NCI-H345 (cell line): ENCODE results near the gene CLCN6.

Source experiments
- DNase-seq: peaks from one replicate; lab custom pipeline; 2025; lab: John Stamatoyannopoulos, UW

Gene CLCN6

GRCh38 chr1:11805422-11806306 is at the start of gene CLCN6, which contains the start of gene MTHFR:
CLCN6 (plus strand) TSS chr1:11806191; CDS start chr1:11806263, 72 bp downstream.
MTHFR (minus strand) TSS chr1:11805964; CDS start chr1:11803116, 2,848 bp downstream.
- DNase-seq = peak; percentile 100

DNA sequence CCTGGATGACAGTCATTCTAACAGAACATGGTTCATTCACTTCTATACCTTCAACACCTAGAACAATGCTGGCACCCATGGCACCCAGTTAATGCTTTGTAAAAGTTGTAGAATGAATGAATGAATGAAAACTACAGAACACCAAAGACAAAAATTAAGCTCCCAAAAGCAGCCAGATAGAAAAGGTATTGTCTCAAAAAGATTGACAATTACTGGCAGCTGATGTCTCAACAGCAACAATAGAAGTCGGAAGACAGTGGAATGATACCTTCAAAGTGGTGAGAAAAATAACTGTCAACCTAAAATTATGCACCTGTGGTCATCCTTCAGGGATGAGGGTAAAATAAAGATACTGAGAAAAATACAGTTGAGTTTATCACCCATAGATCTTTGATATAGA is 48.9 kb upstream of the CLCN6 start:
- no peak for DNase-seq

DNA sequence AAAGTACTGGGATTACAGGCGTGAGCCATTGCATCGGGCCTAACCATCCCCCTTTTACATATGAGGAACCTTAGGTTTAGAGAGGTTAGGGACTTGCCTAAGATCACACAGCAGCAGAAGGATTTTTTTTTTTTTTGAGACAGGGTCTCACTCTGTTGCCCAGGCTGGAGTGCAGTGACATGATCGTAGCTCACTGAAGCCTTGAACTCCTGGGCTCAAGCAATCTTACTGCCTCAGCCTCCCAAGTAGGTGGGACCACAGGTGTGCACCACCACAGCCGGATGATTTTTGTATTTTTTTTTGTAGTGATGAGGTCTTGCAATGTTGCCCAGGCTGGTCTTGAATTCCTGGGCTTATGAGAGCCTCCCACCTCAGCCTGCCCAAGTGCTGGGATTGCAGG is 46.2 kb upstream of the CLCN6 start:
- no peak for DNase-seq

DNA sequence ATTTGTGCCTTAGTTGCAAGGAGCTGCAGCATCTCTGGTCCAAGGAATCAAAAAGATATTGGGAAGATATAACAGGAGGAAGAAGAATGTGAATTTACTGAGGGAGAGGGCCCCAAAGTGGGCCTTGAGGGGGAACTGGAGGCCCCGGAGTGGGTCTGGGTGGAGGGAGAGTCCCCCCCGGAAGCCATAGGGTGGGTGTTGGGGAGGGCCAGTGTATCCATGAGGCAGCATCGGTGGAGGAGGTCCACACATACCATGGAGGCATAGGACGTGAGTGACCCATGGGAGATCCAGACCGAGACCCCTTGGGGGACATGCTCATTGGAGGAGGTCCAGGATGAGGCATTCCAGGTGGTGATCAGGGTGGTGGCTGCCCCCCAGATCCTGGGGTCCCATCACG is 44.7 kb upstream of the CLCN6 start:
- no peak for DNase-seq

GRCh38 chr1:11761988-11762406 is 44.0 kb upstream of the CLCN6 start, which contains the start of gene C1orf167:
C1orf167 (plus strand) TSS chr1:11762193; CDS start chr1:11764401, 2,208 bp downstream.
- no peak for DNase-seq

- DNase-seq = no peak
Measured at GRCh38 chr1:11764115-11764514, 41.9 kb upstream of the CLCN6 start.

GRCh38 chr1:11764519-11764918 is 41.5 kb upstream of the CLCN6 start:
- DNase-seq = no peak

- no peak for DNase-seq
Measured at GRCh38 chr1:11765661-11766428, 40.1 kb upstream of the CLCN6 start.

DNA sequence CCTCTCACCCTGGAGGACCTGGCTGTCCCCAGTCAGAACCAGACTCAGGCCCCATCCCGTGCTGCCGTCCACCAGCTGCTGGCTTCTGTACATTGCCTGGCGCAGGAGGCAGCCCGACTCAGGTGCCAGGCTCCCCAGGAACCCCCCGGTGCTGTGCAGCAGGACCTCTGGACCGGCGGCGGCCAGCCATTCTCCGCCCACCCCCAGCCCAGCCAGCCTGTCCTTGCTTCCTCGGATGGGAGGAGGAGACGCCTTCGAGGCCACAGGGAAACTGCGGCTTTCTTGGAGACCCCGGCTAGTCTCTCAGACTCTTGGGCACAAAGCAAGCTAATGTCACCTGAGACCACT is 39.6 kb upstream of the CLCN6 start:
- no peak for DNase-seq

DNA sequence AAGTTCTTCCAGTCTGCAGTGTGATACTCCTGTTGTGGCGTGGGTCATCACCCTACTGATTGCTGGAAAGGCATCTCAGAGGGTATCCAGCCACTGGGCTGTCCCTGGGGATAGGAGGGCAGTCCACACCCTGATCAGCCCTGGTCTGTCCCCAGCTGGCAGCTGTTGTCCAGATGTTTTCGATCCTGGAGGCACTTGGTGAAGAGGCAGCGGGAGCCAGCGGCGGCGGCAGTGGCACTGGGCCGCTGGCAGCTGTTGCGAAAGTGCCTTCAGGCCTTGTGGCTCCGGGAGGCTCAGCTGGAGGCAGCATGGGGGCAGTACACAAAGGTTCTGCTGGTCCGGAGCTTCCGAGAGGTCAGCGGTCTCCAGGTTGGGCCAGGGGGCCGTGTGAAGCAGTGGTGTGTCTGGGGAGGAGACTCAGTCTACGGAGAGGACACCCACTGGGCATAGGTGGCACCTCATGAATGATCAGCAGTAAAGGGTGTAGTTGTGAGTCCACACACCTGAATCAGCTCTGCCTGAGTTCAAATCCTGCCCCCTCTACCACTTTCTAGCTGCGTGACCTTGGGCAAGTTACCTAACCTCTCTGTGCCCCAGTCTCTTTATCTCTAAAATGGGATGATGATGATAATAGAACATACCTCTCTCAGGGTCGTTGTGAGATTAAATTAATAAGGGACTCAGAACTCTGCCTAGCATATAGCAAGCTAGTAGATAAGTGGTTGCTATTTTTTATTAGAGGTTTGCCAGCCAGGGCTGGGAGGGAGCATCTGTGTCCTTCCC is 37.9 kb upstream of the CLCN6 start:
- DNase-seq = no peak

- DNase-seq = no peak
Measured at GRCh38 chr1:11768821-11769220, 37.2 kb upstream of the CLCN6 start.

GRCh38 chr1:11769274-11769673 is 36.7 kb upstream of the CLCN6 start:
- DNase-seq = no peak

DNA sequence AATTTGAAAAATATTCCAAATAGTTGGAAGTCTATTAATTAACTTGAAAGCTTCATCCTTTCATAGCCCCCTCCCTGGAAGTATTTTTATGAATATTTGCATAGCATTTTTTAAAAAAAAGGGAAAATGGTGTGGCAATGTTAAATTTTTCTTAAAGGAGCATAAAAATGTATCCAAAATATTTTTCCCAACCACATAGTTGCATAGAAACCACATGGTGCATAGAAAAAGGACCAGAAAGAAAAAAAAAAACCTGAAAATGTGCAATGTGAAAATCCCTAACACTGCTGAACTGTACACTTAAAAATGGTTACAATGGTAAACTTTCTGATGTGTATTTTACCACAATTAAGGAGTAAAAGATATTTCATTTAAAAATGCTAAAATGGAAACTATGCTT is 36.0 kb upstream of the CLCN6 start:
- DNase-seq = no peak

- DNase-seq = no peak
Measured at GRCh38 chr1:11771481-11772043, 34.4 kb upstream of the CLCN6 start.

DNA sequence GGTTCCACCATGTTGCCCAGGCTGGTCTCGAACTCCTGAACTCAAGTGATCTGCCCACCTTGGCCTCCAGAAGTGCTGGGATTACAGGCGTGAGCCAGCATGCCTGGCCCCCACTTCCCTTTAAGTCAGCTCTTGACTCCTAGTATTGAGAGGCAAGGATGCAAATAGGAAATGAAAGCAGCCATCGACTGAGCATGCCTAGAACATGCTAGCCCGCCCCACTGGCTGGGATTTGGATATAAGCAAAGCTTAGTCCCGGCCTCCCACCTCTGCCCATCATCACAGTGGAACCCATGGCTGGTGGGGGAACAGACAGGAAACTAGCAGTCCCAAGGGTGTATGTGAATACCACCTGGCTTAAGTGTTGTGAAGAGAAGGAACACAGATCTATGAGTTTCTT is 33.5 kb upstream of the CLCN6 start:
- no peak for DNase-seq

DNA sequence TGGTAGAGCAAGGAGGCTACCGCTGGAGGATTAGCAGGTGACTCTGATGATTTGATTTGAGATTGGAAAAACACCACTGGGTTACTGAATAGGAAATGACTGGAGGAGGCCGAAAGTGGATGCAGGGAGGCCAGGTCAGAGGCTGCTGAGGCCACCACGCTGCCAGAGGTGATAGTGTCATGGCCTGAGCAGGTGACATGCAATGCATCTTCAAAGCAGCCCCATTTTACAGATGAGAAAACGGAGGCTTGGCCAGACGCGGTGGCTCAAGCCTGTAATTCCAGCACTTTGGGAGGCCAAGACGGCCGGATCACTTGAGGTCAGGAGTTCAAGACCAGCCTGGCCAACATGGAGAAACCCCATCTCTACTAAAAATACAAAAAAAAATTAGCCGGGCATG is 31.2 kb upstream of the CLCN6 start:
- DNase-seq = no peak

DNA sequence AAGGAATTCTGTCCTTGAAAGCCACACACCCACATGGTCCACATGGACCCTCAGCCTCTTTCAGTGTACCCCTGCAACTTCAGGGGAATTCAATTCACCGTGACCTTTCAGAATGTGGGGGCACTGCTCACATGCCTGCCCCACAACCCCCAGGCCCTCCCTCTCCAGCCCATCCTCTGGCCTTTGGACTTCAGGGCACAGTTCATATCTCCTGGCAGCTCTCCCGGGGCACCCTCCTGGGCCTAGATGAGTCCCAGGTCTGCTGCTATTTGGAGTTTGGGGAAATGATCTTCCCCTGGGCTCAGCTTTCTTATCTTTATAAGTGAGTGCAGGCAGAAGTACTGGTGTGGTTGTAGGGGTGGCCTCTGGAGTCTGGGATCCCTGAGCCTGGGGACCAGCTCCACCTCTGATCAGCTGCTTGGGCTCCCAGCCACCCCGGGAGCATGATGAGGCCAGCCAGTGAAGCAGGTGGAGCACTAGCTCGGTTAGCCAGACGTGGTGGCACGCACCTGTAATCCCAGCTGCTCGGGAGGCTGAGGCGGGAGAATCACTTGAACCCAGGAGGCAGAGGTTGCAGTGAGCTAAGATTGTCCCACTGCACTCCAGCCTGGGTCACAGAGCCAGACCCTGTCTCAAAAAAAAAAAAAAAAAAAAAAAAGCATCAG is 28.2 kb upstream of the CLCN6 start:
- DNase-seq = no peak

DNA sequence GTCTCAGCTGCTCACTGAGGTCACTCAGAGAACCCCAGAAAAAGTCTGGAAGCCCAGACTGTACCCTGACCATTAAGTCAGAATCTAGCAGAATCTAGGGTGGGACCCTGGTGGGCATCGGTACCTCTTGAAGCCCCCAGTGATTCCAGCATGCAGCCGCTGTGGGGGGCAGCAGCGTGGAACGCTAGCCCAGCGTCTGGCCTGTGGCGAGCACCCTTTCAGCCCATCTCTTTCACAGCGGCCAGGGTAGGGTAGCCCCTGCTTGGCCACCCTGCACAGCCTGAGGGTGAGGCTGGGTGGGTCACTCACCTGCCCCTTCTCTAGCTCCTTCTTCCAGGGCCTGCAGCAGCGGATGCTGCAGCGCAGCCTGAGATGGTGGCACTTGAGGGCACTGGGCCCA is 27.7 kb upstream of the CLCN6 start:
- no peak for DNase-seq

DNA sequence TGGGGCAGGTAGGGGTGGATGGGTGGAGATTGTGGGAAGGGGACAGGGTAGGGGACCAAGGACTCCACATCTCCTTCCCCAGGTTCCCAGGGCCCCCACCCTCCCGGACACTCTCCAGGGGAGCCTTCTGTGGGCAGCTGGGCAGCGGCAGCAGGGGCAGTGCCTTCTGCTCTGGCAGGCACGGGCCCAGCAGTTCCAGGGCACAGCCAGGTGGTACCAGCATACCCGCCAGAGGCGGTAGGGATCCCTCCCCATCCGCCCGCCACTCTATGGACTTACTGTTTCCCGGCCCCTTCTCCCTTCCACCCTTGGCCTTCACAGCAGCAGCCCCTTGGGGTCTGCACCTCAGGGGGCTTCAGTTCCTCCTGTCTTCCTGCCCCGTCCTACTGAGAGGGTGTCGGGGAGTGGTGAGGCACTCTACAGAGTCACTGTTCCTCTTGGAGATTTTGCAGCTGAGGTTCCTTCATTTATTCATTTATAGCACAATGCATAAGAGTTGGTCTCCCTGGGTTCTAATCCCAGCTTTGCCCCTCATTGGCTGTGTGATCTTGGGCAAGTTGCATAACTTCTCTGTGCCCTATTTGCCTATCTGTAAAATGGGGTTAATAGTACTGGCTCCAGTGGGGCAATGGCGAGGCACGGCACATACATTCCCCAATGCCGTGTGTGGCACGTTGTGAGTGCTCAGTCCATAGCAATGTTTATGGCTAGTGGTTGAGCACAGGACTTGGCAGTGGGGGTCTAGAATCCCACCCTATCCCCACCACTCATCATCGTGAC is 27.0 kb upstream of the CLCN6 start:
- no peak for DNase-seq

DNA sequence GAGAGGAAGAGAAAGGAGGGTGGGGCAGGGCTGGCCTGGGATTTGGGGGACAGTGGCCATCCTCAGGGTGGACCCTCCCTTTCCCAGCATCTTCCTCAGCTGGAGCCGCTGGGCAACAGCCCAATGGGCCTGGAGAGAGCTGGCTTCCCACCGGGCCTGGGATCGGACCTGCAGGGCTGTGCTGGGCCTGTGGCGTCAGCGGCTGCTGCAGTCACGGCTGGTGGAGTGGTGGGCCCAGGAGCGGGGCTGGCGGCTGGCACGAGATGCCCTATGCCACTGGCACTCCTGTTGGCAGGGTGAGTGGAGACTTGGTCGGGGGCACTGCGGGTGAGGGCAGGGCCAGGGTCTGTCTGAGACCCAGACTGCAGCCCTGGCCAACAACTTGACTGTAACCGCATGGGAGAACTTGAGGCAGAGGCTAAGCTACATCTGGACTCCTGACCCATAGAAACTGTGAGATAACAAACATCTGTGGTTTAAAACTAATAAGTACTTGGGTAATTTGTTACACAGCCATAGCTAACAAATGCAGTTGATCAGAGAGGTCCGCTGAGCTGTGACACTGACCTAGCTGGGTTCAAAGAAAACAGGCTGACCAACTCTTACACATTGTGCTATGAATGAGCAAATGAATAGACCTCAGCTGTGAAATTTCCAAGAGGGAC is 26.1 kb upstream of the CLCN6 start:
- DNase-seq = no peak
